Vagina (tissue), 2 donors: ENCODE data around the gene REG3G. TPM values are rescaled to one million over a fixed set of nuclear protein-coding genes. Genes with fewer than 3 reads are reported as not detected.
"Not testable (repeated sequence)": the region's sequence is repeated elsewhere in the genome, so short reads cannot be mapped to it uniquely, and the experiment has no call there.

Experiments
- DNase-seq, 2 donors: peaks; one replicate each; pipeline ENCODE4 v3.0.0-alpha.2; 2017; ENCODE audit errors: extremely low spot score in 2 of 2
- H3K27ac ChIP-seq: fragments of 200-600 bp; sonication (generic); one replicate; pipeline ENCODE4 v1.5.1; 2019
- H3K27me3 ChIP-seq: fragments of 200-600 bp; sonication (generic); one replicate; pipeline ENCODE4 v1.5.1; 2019
- H3K36me3 ChIP-seq, 2 donors: fragments of 200-600 bp; sonication (generic); one replicate each; pipeline ENCODE4 v1.5.1; 2017 to 2019
- H3K4me1 ChIP-seq: fragments of 200-600 bp; sonication (generic); one replicate; pipeline ENCODE4 v1.5.1; 2019
- H3K4me3 ChIP-seq, 2 donors: fragments of 200-600 bp; sonication (generic); 1 replicate in 1 of 2; 2 replicates in 1 of 2; pipeline ENCODE4 v1.5.1; 2016 to 2019
- H3K9me3 ChIP-seq: fragments of 200-600 bp; sonication (generic); one replicate; pipeline ENCODE4 v1.5.1; 2019
- CTCF ChIP-seq, 3 experiments: fragments of 450-650 bp in 2 of 3; fragments of 200-600 bp in 1 of 3; sonication (generic) in 1 of 3; IDR thresholded peaks; one replicate each; pipeline ENCODE4 v1.5.1; 2017 to 2019; ENCODE audit warnings: antibody characterized with exemption in 3 of 3, mild to moderate bottlenecking in 2 of 3, moderate library complexity in 2 of 3
- POLR2A ChIP-seq, 2 donors: fragments of 450-650 bp; IDR thresholded peaks; one replicate each; pipeline ENCODE4 v1.6.1; 2017; ENCODE audit warnings: antibody characterized with exemption in 2 of 2, mild to moderate bottlenecking in 2 of 2, moderate library complexity in 2 of 2
- POLR2AphosphoS5 ChIP-seq, 2 donors: sonication (generic); formaldehyde crosslinking; IDR thresholded peaks; one replicate each; pipeline ENCODE4 v1.9.0; 2017; ENCODE audit warnings: antibody characterized with exemption in 2 of 2, mild to moderate bottlenecking in 2 of 2, low read depth in 1 of 2; ENCODE audit not compliant: insufficient read depth in 1 of 2
- intact Hi-C: fragments of 100-400 bp; cut with DNase I; formaldehyde crosslinking; loops from one replicate; pipeline ENCODE4 v1.15.1; 2023
- total RNA-seq: library from RNA; depleted of rRNA; stranded (reverse); fragments of >200 nt; gene quantifications from one replicate; pipeline ENCODE4 v1.2.3, GENCODE V29; 2016

REG3G gene
- total RNA-seq, 1 donor from 2014 or later, result not detected

- H3K27ac ChIP-seq, result no peak overlapping the region
- no peak for TF ChIP-seq POLR2AphosphoS5 (IDR thresholded peaks at IDR 0.05; ENCODE audit: insufficient read depth in 1 of 2, low read depth in 1 of 2)
- no peak for TF ChIP-seq POLR2A (IDR thresholded peaks at IDR 0.05)
- peak in 1 of 3 experiments; percentile 17 for TF ChIP-seq CTCF (IDR thresholded peaks at IDR 0.05)
- H3K36me3 ChIP-seq, result no peaks in the 10 kb centered on the region
- H3K27me3 ChIP-seq, result no peaks in the 10 kb centered on the region
- intact Hi-C loops, result no loop called here
- H3K4me1 ChIP-seq, result no peaks in the 10 kb centered on the region
- no peaks in the 10 kb centered on the region for H3K9me3 ChIP-seq
- no peak for DNase-seq
- H3K4me3 ChIP-seq, result no peak overlapping the region
Observed at GRCh38 chr2:79041032-79041448, 15.5 kb downstream of the REG3G start.

- H3K36me3 ChIP-seq, intact Hi-C loops, H3K9me3 ChIP-seq, H3K27me3 ChIP-seq, H3K27ac ChIP-seq, H3K4me1 ChIP-seq, H3K4me3 ChIP-seq, DNase-seq: not testable (repeated sequence)
Observed at GRCh38 chr2:79053486-79053885, 28.0 kb downstream of the REG3G start.

GRCh38 chr2:79054769-79055168 lies 29.3 kb downstream of the REG3G start:
- H3K4me1 ChIP-seq, H3K27ac ChIP-seq, intact Hi-C loops, H3K36me3 ChIP-seq, H3K9me3 ChIP-seq, DNase-seq, H3K27me3 ChIP-seq, H3K4me3 ChIP-seq: not testable (repeated sequence)

- no peaks in the 10 kb centered on the region for H3K27me3 ChIP-seq
- TF ChIP-seq POLR2A (IDR thresholded peaks at IDR 0.05) (no peak), POLR2AphosphoS5 (IDR thresholded peaks at IDR 0.05; ENCODE audit: insufficient read depth in 1 of 2, low read depth in 1 of 2) (no peak), CTCF (IDR thresholded peaks at IDR 0.05) (no peak)
- H3K4me1 ChIP-seq, result no peaks in the 10 kb centered on the region
- H3K4me3 ChIP-seq, result no peak overlapping the region
- H3K36me3 ChIP-seq, result no peaks in the 10 kb centered on the region
- no peak for DNase-seq
- H3K27ac ChIP-seq, result no peak overlapping the region
- no peaks in the 10 kb centered on the region for H3K9me3 ChIP-seq
- intact Hi-C loops, result no loop called here
Observed at GRCh38 chr2:79065201-79065600, 39.7 kb downstream of the REG3G start.

GRCh38 chr2:79071078-79071477 lies 45.6 kb downstream of the REG3G start:
- DNase-seq, result no peak
- TF ChIP-seq POLR2A (IDR thresholded peaks at IDR 0.05), result no peak
- no peak for TF ChIP-seq POLR2AphosphoS5 (IDR thresholded peaks at IDR 0.05; ENCODE audit: insufficient read depth in 1 of 2, low read depth in 1 of 2)
- no peak for TF ChIP-seq CTCF (IDR thresholded peaks at IDR 0.05)
- Histone ChIP-seq H3K27me3 (no peaks in the 10 kb centered on the region), H3K9me3 (no peaks in the 10 kb centered on the region), H3K27ac (no peak overlapping the region), H3K36me3 (no peaks in the 10 kb centered on the region), H3K4me1 (no peaks in the 10 kb centered on the region), H3K4me3 (no peak overlapping the region)
- intact Hi-C loops, result no loop called here

Other genes starting within 250 kb of the REG3G start
- not detected for gene REG1B, start 62.3 kb downstream of the REG3G start, total RNA-seq
- gene REG1A, start 94.8 kb downstream of the REG3G start, total RNA-seq, result not detected
- gene REG3A, start 134.1 kb downstream of the REG3G start, total RNA-seq, result not detected